Spinal cord (tissue), 10 donors: ENCODE data around the gene ZNF335. TPM values are rescaled to one million over a fixed set of nuclear protein-coding genes. Genes with fewer than 3 reads are reported as not detected.
A peak's percentile ranks its signal among the peaks of the same experiment; 100 is the strongest.

Experiments
- DNase-seq, 6 donors: peaks; one replicate each; pipeline versions ENCODE4 v3.0.0 to v3.0.0-alpha.2; 2013 to 2015; ENCODE audit warnings: low spot score in 6 of 6, low read depth in 4 of 6
- H3K27ac ChIP-seq: one replicate; pipeline ENCODE4 v1.5.1; 2013; ENCODE audit warnings: low read depth, low read length, control low read depth
- H3K27me3 ChIP-seq: one replicate; pipeline ENCODE4 v1.6.1; 2013; ENCODE audit warnings: low read length; ENCODE audit not compliant: control insufficient read depth, insufficient read depth
- H3K36me3 ChIP-seq: one replicate; pipeline ENCODE4 v1.6.1; 2013; ENCODE audit warnings: low read length; ENCODE audit not compliant: control insufficient read depth, insufficient read depth
- H3K4me1 ChIP-seq: one replicate; pipeline ENCODE4 v1.6.1; 2013; ENCODE audit warnings: low read length; ENCODE audit not compliant: control insufficient read depth, insufficient read depth
- H3K4me3 ChIP-seq: one replicate; pipeline ENCODE4 v1.5.1; 2013; ENCODE audit warnings: low read depth, low read length, control low read depth
- H3K9me3 ChIP-seq: one replicate; pipeline ENCODE4 v1.6.1; 2013; ENCODE audit warnings: low read length; ENCODE audit not compliant: control insufficient read depth, insufficient read depth
- WGBS: methylation state at CpG from one replicate; pipeline ENCODE4 v1.1.5; 2013; ENCODE audit warnings: missing lambda C conversion rate; ENCODE audit not compliant: insufficient coverage; 5-methylcytosine and 5-hydroxymethylcytosine counted together
- polyA plus RNA-seq, 2 donors: library from polyadenylated mRNA; unstranded; fragments of 120-200 nt; gene quantifications; one replicate each; pipeline ENCODE4 v1.2.1, GENCODE V29; 2013; ENCODE audit not compliant: insufficient read length in 2 of 2
- total RNA-seq, 2 donors: library from RNA; depleted of rRNA in 1 of 2; stranded (reverse); fragments of 120-200 nt in 1 of 2; fragments of >200 nt in 1 of 2; gene quantifications; one replicate each; pipeline versions ENCODE4 v1.2.3 to v1.2.4, GENCODE V29; 2013 to 2014
- donor health status: healthy.

Gene ZNF335
- total and polyA plus RNA-seq, 4 donors = 9.9 to 21.6 (median 15.6) TPM

GRCh38 chr20:45917790-45918141 lies 54.2 kb downstream of the ZNF335 start:
- DNase-seq = peak in 2 of 6 donors; percentile 3 to 41
- WGBS = 67% methylated on average over 2 of the region's 5 CpGs
- H3K27ac ChIP-seq = peak overlapping the region; percentile 74
- H3K9me3 ChIP-seq = no peaks in the 10 kb centered on the region
- no peaks in the 10 kb centered on the region for H3K36me3 ChIP-seq
- H3K4me3 ChIP-seq = no peak overlapping the region
- peaks cover 10% of the 10 kb centered on the region for H3K4me1 ChIP-seq
- no peaks in the 10 kb centered on the region for H3K27me3 ChIP-seq

GRCh38 chr20:45913116-45913515 lies 58.9 kb downstream of the ZNF335 start:
- H3K27me3 ChIP-seq = no peaks in the 10 kb centered on the region
- H3K36me3 ChIP-seq = peaks cover 12% of the 10 kb centered on the region
- H3K9me3 ChIP-seq = no peaks in the 10 kb centered on the region
- 100% methylated on average over 1 of the region's 5 CpGs for WGBS
- no peak for DNase-seq
- peaks cover 37% of the 10 kb centered on the region for H3K4me1 ChIP-seq
- H3K27ac ChIP-seq = no peak overlapping the region
- no peak overlapping the region for H3K4me3 ChIP-seq

GRCh38 chr20:45912344-45912682 lies 59.7 kb downstream of the ZNF335 start:
- H3K27ac ChIP-seq = peak overlapping the region; percentile 94
- 11% methylated on average over 4 of the region's 4 CpGs for WGBS
- no peaks in the 10 kb centered on the region for H3K9me3 ChIP-seq
- peaks cover 20% of the 10 kb centered on the region for H3K36me3 ChIP-seq
- H3K27me3 ChIP-seq = no peaks in the 10 kb centered on the region
- H3K4me1 ChIP-seq = peaks cover 37% of the 10 kb centered on the region
- no peak for DNase-seq
- peak overlapping the region; percentile 76 for H3K4me3 ChIP-seq

GRCh38 chr20:45911486-45912343 lies 60.3 kb downstream of the ZNF335 start, which contains the start of gene PLTP:
Gene PLTP (minus strand): TSS chr20:45912155. CDS start chr20:45911452, 703 bp downstream.
- WGBS = under 1% methylated on average over 43 of the region's 58 CpGs

GRCh38 chr20:45910670-45911485 lies 61.1 kb downstream of the ZNF335 start:
- Histone ChIP-seq H3K36me3 (peaks cover 29% of the 10 kb centered on the region), H3K27me3 (no peaks in the 10 kb centered on the region), H3K4me3 (peak overlapping the region; percentile 76), H3K9me3 (no peaks in the 10 kb centered on the region), H3K4me1 (peaks cover 37% of the 10 kb centered on the region), H3K27ac (peak overlapping the region; percentile 94)
- peak; percentile 69 to 98 (median 82) for DNase-seq
- WGBS = 2% methylated on average over 32 of the region's 43 CpGs

More at GRCh38 chr20:45911486-45912343, 60.3 kb downstream of the ZNF335 start, which contains the start of gene PLTP:
- Histone ChIP-seq H3K4me1 (peaks cover 37% of the 10 kb centered on the region), H3K9me3 (no peaks in the 10 kb centered on the region), H3K27me3 (no peaks in the 10 kb centered on the region), H3K27ac (peak within 1 kb of the TSS; percentile 94), H3K36me3 (peaks cover 24% of the 10 kb centered on the region), H3K4me3 (peak within 1 kb of the TSS; percentile 76)
- DNase-seq = peak; percentile 61 to 93 (median 80)

- H3K4me1 ChIP-seq = peaks cover 37% of the 10 kb centered on the region
- H3K36me3 ChIP-seq = peaks cover 31% of the 10 kb centered on the region
- H3K27me3 ChIP-seq = no peaks in the 10 kb centered on the region
- no peak for DNase-seq
- no peaks in the 10 kb centered on the region for H3K9me3 ChIP-seq
- 85% methylated on average over 19 of the region's 22 CpGs for WGBS
- H3K27ac ChIP-seq = peak overlapping the region; percentile 94
- H3K4me3 ChIP-seq = peak overlapping the region; percentile 76
Observed at GRCh38 chr20:45909817-45910669, 62.0 kb downstream of the ZNF335 start.

- Histone ChIP-seq H3K4me3 (no peak overlapping the region), H3K36me3 (peaks cover 38% of the 10 kb centered on the region), H3K9me3 (no peaks in the 10 kb centered on the region), H3K27ac (no peak overlapping the region), H3K4me1 (peaks cover 37% of the 10 kb centered on the region), H3K27me3 (no peaks in the 10 kb centered on the region)
- WGBS = 91% methylated on average over 11 of the region's 12 CpGs
- DNase-seq = no peak
Observed at GRCh38 chr20:45909336-45909808, 62.6 kb downstream of the ZNF335 start.

- no peak for DNase-seq
- no peaks in the 10 kb centered on the region for H3K9me3 ChIP-seq
- WGBS = 98% methylated on average over 2 of the region's 2 CpGs
- peaks cover 45% of the 10 kb centered on the region for H3K36me3 ChIP-seq
- H3K27ac ChIP-seq = no peak overlapping the region
- H3K4me1 ChIP-seq = peaks cover 37% of the 10 kb centered on the region
- no peaks in the 10 kb centered on the region for H3K27me3 ChIP-seq
- H3K4me3 ChIP-seq = no peak overlapping the region
Observed at GRCh38 chr20:45908084-45908483, 63.9 kb downstream of the ZNF335 start.
